Motor neuron (in vitro differentiated cells): Measurements from ENCODE around the gene SBNO1. TPM values are rescaled to one million over a fixed set of nuclear protein-coding genes. Genes with fewer than 3 reads are reported as not detected.

Experiments
- ATAC-seq, 8 experiments: fragments of 200-7000 bp; cut with Tn5 transposase; replicated peaks in 6 of 8; 2 replicates each; pipeline ENCODE4 v1.8.0; 2021; ENCODE audit warnings: mild to moderate bottlenecking in 8 of 8, moderate library complexity in 8 of 8
- H3K27ac ChIP-seq, 2 donors: fragments of 250-450 bp; sonication (Bioruptor Pico); 2 replicates each; pipeline ENCODE4 v1.9.0; 2021; ENCODE audit warnings: antibody characterized with exemption in 2 of 2, mild to moderate bottlenecking in 2 of 2, moderate library complexity in 1 of 2
- H3K4me1 ChIP-seq, 2 donors: fragments of 250-450 bp; sonication (Bioruptor Pico); replicated peaks in 1 of 2; 2 replicates each; pipeline ENCODE4 v1.6.1; 2021; ENCODE audit warnings: antibody characterized with exemption in 2 of 2, mild to moderate bottlenecking in 2 of 2, moderate library complexity in 1 of 2
- H3K4me3 ChIP-seq, 5 donors: fragments of 250-450 bp; sonication (Bioruptor Pico); 2 replicates each; pipeline ENCODE4 v1.9.0; 2021; ENCODE audit warnings: antibody characterized with exemption in 5 of 5, mild to moderate bottlenecking in 5 of 5, moderate library complexity in 4 of 5
- WGBS, 10 experiments: fragments of 450-650 bp; shearing (Covaris generic); methylation state at CpG; one replicate each; pipeline ENCODE4 v1.0.0; 2022; 5-methylcytosine and 5-hydroxymethylcytosine counted together
- in situ Hi-C, 9 experiments: fragments of 400-800 bp; cut with MboI; loops; one replicate each; pipeline ENCODE4 v1.15.0; 2021; ENCODE audit warnings: low sequenced_read_pairs in 9 of 9, low pct_unique_long_range_greater_than_20kb in 2 of 9; ENCODE audit not compliant: unreplicated experiment in 9 of 9
- total RNA-seq, 8 experiments: library from RNA; unstranded; fragments of 300-600 nt; gene quantifications; 2 replicates each; pipeline versions ENCODE4 v1.2.3 to v1.2.4, GENCODE V29; 2022

SBNO1 gene
- total RNA-seq, 8 experiments from 2014 or later: 24.8 to 45.4 (median 31.3) TPM

DNA sequence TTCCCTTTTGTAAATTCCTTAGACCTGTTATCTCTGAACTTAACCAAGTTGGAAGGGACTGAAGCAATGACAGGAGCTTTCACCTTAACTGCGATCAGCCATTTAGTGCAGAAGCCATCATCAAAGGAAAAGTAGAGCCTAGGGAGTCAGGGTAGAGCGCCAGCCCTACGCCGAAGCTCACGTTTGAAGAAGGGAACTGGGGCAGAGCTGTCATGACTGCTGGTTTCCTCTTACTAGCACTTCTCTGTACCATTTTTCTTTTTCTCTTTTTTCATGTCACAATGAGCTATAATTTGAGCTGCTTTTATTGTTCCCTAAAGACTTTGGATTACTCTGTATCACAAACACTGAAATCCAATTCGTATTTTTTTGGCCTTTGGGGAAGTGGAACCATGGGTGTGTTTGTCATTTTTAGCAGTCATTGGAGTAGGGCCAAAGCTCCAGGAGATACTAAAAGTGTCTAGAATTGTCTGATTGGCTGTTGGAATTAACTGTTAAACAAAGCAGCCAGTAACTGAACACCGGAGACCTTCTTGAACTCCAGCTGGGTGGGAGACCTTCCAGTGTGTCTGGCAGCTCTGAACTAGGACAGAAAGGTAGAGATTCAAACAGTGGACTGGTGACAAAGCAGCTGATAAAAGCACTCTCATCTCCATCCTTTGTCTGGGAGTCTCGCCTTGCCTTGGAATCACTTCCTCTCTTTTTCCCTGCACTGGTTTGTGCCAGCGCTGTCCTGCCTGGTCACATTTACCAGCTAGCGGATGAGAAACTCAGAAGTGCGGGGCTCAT, 122.3 kb downstream of the SBNO1 start:
- in situ Hi-C loops: loop anchor here in 1 of 9 experiments (25.0 kb wide), 1 partner anchor 380 kb away; no protein-coding TSS in a partner anchor
- ATAC-seq: peak in 7 of 8 experiments; percentile 21 to 92 (median 75)
- Histone ChIP-seq H3K4me3 (no peak overlapping the region), H3K4me1 (peaks cover 3 to 5% of the 10 kb centered on the region in 2 donors), H3K27ac (peak overlapping the region in 1 of 2 donors; percentile 30)
- 53 to 100% (median 75%) methylated on average over 1 to 11 of the region's 11 CpGs for WGBS, 10 experiments

Other genes with a start within 250 kb of the SBNO1 start
- gene PITPNM2, start 213.8 kb downstream of the SBNO1 start, total RNA-seq: 10 to 100 TPM in 1 of 8 experiments, 1 to 10 TPM in 7; 1.5 to 11.3 (median 2.4) TPM
- 10 to 100 TPM; 24.8 to 88.3 (median 35.8) TPM for gene MPHOSPH9, start 131.7 kb downstream of the SBNO1 start, total RNA-seq
- gene MTRFR, start 131.4 kb downstream of the SBNO1 start, total RNA-seq: 10 to 100 TPM; 11.8 to 28.1 (median 19.0) TPM
- gene CDK2AP1, start 93.0 kb downstream of the SBNO1 start, total RNA-seq: 100 to 1,000 TPM in 5 of 8 experiments, 10 to 100 TPM in 3; 36.8 to 189 (median 113) TPM
- gene KMT5A, start 19.3 kb upstream of the SBNO1 start, total RNA-seq: 10 to 100 TPM; 25.2 to 64.6 (median 39.2) TPM
- gene RILPL2, start 71.8 kb upstream of the SBNO1 start, total RNA-seq: 1 to 10 TPM in 4 of 8 experiments, under 1 TPM in 4; 0.37 to 5.9 (median 1.9) TPM
- gene SNRNP35, start 93.3 kb upstream of the SBNO1 start, total RNA-seq: 10 to 100 TPM; 15.7 to 38.5 (median 23.7) TPM
- 10 to 100 TPM in 7 of 8 experiments, 1 to 10 TPM in 1; 7.4 to 23.2 (median 13.0) TPM for gene RILPL1, start 168.9 kb upstream of the SBNO1 start, total RNA-seq
- 100 to 1,000 TPM in 7 of 8 experiments, 10 to 100 TPM in 1; 85.4 to 168 (median 129) TPM for gene TMED2, start 219.7 kb upstream of the SBNO1 start, total RNA-seq
- 10 to 100 TPM; 16.1 to 41.4 (median 24.0) TPM for gene DDX55, start 237.3 kb upstream of the SBNO1 start, total RNA-seq